Measurements from ENCODE around the gene OTOP1.

- TF ChIP-seq JUNB (IDR thresholded peaks at IDR 0.05; ENCODE audit: unreplicated experiment) (no peak), EZH2phosphoT487 (IDR thresholded peaks at IDR 0.05; ENCODE audit: unreplicated experiment) (no peak)
- TF ChIP-seq, protein P1, sequence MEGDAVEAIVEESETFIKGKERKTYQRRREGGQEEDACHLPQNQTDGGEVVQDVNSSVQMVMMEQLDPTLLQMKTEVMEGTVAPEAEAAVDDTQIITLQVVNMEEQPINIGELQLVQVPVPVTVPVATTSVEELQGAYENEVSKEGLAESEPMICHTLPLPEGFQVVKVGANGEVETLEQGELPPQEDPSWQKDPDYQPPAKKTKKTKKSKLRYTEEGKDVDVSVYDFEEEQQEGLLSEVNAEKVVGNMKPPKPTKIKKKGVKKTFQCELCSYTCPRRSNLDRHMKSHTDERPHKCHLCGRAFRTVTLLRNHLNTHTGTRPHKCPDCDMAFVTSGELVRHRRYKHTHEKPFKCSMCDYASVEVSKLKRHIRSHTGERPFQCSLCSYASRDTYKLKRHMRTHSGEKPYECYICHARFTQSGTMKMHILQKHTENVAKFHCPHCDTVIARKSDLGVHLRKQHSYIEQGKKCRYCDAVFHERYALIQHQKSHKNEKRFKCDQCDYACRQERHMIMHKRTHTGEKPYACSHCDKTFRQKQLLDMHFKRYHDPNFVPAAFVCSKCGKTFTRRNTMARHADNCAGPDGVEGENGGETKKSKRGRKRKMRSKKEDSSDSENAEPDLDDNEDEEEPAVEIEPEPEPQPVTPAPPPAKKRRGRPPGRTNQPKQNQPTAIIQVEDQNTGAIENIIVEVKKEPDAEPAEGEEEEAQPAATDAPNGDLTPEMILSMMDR (conservative IDR thresholded peaks at IDR 0.05; ENCODE audit: low read depth in 2 of 2): no peak
Observed at GRCh38 chr4:4245172-4245571, 18.4 kb upstream of the OTOP1 start.
